Measurements from ENCODE around the gene ACTRT2.

DNA sequence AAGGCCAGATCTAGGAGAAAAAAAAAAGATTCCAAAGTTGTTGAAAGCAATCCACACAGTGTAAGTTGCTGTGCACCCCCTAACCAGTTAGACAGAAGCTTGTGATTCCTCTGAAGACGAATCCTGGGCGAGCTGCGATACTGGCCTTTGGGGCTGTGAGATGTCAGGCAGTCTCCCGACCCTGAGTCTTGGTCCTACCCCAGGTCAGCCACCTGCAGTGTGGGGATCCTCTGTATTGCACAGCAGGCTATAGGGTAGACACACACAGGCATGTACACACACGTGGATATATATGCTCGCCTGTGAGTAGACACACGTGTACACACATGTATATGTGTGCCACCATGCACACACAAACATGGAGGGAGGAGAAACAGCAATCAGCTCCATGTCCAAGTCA lies 12.9 kb downstream of the ACTRT2 start:
- TF ChIP-seq, protein P1, sequence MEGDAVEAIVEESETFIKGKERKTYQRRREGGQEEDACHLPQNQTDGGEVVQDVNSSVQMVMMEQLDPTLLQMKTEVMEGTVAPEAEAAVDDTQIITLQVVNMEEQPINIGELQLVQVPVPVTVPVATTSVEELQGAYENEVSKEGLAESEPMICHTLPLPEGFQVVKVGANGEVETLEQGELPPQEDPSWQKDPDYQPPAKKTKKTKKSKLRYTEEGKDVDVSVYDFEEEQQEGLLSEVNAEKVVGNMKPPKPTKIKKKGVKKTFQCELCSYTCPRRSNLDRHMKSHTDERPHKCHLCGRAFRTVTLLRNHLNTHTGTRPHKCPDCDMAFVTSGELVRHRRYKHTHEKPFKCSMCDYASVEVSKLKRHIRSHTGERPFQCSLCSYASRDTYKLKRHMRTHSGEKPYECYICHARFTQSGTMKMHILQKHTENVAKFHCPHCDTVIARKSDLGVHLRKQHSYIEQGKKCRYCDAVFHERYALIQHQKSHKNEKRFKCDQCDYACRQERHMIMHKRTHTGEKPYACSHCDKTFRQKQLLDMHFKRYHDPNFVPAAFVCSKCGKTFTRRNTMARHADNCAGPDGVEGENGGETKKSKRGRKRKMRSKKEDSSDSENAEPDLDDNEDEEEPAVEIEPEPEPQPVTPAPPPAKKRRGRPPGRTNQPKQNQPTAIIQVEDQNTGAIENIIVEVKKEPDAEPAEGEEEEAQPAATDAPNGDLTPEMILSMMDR (IDR thresholded peaks at IDR 0.05 in 8 of 11, conservative IDR thresholded peaks at IDR 0.05 in 3 of 11): no peak
- TF ChIP-seq POLR2AphosphoS5 (IDR thresholded peaks at IDR 0.05) (no peak), POLR2A (IDR thresholded peaks at IDR 0.05) (no peak)
